AG04449 (cell line): ENCODE data around the gene RYR2.

Experiments used
- CTCF ChIA-PET: fragments of 350-600 bp; formaldehyde crosslinking; extraction: SDS; loops from one replicate; lab custom pipeline; 2021; ENCODE audit warnings: antibody characterized with exemption; lab: Yijun Ruan, JAX
- POLR2A ChIA-PET: fragments of 400-600, 350-600 bp; formaldehyde crosslinking; extraction: SDS; loops from one replicate; lab custom pipeline; 2020; ENCODE audit warnings: antibody characterized with exemption, inconsistent platforms; lab: Yijun Ruan, JAX
- DNase-seq: peaks from one replicate; pipeline ENCODE4 v3.0.0-alpha.2; 2010; ENCODE audit warnings: low read depth, low spot score
- H3K4me3 ChIP-seq: 2 replicates; pipeline ENCODE4 v1.5.1; 2011; ENCODE audit warnings: low read depth, mild to moderate bottlenecking, control low read depth, low read length
- TF ChIP-seq, protein P1 (sequence below): IDR thresholded peaks from one replicate; pipeline ENCODE4 v1.5.1; 2011; ENCODE audit warnings: mild to moderate bottlenecking, moderate library complexity, low read length, control low read depth, inconsistent platforms; ENCODE audit not compliant: insufficient read depth; ENCODE audit errors: missing control alignments

RYR2 gene

DNA sequence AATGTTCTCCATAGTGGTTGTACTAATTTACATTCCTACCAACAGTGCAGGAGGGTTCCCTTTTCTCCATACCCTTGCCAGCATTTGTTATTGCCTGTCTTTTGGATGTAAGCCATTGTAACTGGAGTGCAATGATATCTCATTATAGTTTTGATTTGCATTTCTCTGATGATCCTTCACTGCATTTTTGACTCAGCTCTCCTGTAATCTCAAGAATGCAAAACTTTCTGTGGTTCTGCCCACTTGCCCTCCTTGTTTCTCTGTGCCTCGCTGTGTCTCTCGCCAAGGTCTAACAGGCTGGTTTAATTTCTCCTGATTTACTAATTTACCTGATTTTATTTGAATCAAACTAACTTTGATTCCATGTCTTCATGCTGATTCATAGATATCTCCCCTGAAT is 440.8 kb downstream of the RYR2 start:
- no peak for DNase-seq
- TF ChIP-seq, protein P1, sequence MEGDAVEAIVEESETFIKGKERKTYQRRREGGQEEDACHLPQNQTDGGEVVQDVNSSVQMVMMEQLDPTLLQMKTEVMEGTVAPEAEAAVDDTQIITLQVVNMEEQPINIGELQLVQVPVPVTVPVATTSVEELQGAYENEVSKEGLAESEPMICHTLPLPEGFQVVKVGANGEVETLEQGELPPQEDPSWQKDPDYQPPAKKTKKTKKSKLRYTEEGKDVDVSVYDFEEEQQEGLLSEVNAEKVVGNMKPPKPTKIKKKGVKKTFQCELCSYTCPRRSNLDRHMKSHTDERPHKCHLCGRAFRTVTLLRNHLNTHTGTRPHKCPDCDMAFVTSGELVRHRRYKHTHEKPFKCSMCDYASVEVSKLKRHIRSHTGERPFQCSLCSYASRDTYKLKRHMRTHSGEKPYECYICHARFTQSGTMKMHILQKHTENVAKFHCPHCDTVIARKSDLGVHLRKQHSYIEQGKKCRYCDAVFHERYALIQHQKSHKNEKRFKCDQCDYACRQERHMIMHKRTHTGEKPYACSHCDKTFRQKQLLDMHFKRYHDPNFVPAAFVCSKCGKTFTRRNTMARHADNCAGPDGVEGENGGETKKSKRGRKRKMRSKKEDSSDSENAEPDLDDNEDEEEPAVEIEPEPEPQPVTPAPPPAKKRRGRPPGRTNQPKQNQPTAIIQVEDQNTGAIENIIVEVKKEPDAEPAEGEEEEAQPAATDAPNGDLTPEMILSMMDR: no peak
- H3K4me3 ChIP-seq: no peak overlapping the region
- ChIA-PET POLR2A (no interaction called here), CTCF (no interaction called here)

GRCh38 chr1:237492359-237492758 is 450.4 kb downstream of the RYR2 start:
- CTCF ChIA-PET: no interaction called here
- POLR2A ChIA-PET: no interaction called here
- TF ChIP-seq, protein P1: no peak
- no peak overlapping the region for H3K4me3 ChIP-seq
- no peak for DNase-seq

GRCh38 chr1:237500566-237500965 is 458.6 kb downstream of the RYR2 start:
- TF ChIP-seq, protein P1: no peak
- CTCF ChIA-PET: no interaction called here
- DNase-seq: no peak
- H3K4me3 ChIP-seq: no peak overlapping the region
- POLR2A ChIA-PET: no interaction called here

GRCh38 chr1:237503292-237503691 is 461.3 kb downstream of the RYR2 start:
- no peak for DNase-seq
- TF ChIP-seq, protein P1: no peak
- ChIA-PET POLR2A (no interaction called here), CTCF (no interaction called here)
- no peak overlapping the region for H3K4me3 ChIP-seq

DNA sequence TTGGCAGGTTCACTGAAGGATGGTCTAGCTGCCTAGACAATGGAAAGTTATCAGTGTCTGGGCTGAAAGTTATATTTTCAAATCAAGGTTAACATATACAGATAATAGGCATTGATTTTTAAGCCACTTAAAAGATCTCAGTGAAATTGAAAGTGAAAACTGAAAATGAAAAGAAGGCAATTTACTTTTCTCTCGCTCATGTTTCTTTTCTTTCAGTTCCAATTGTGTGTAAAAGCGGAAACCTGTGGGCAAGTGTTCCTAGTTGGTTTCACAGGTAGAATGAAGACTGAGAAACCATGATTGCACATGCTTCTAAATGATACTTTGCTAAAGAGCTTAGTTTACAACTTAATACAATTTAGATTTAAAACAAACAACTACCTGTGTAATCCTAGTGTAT is 465.0 kb downstream of the RYR2 start:
- CTCF ChIA-PET: no interaction called here
- POLR2A ChIA-PET: no interaction called here

DNA sequence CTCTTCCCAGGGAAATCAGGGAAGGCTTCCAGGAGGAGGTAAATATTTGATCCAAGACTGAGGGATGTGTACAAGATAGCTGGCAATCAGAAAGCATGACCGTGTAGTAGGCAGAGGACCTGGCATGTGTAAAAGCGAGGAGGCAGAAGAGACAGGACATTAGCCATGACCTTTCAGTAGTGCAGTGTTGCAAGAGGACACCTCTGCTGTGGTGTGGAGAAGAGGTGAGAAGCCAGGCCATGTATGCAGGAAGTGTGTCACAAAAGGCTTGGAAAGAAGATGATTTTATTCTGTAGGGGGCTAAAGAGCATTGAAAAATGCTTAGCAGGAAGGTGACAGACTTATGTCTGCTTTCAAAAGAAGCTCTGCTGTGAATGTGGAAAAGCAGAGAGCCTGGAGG is 467.8 kb downstream of the RYR2 start:
- TF ChIP-seq, protein P1: no peak
- CTCF ChIA-PET: no interaction called here
- POLR2A ChIA-PET: no interaction called here
- DNase-seq: no peak
- no peak overlapping the region for H3K4me3 ChIP-seq

More for the DNA sequence above, 465.0 kb downstream of the RYR2 start:
- TF ChIP-seq, protein P1: no peak
- H3K4me3 ChIP-seq: no peak overlapping the region
- DNase-seq: no peak

DNA sequence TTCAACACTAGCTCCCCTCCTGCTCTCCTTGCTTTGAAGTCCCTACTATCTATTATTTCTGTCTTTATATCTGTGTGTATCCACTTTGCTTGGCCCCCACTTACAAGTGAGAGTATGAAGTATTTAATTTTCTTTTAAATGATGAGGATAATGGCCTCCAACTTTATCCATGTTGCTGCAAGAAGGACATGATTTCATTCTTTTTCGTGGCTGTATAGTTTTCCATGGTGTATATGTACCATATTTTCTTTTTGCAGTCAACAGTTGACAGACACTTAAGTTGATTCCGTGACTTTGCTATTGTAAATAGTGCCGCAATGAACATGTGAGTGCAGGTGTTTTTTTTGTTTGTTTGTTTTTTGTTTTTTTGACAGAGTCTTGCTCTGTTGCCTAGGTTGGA is 483.1 kb downstream of the RYR2 start:
- ChIA-PET CTCF (no interaction called here), POLR2A (no interaction called here)
- TF ChIP-seq, protein P1: no peak
- H3K4me3 ChIP-seq: no peak overlapping the region
- no peak for DNase-seq
